GM12801 (cell line): Measurements from ENCODE around the gene C20orf144.

ENCODE experiments used
- TF ChIP-seq, protein P1 (sequence below): IDR thresholded peaks from one replicate; pipeline ENCODE4 v1.5.1; 2011; ENCODE audit warnings: control low read depth; ENCODE audit not compliant: insufficient read length; ENCODE audit errors: extremely low read depth

C20orf144 gene

GRCh38 chr20:33709398-33709797, 47.3 kb downstream of the C20orf144 start:
- TF ChIP-seq, protein P1, sequence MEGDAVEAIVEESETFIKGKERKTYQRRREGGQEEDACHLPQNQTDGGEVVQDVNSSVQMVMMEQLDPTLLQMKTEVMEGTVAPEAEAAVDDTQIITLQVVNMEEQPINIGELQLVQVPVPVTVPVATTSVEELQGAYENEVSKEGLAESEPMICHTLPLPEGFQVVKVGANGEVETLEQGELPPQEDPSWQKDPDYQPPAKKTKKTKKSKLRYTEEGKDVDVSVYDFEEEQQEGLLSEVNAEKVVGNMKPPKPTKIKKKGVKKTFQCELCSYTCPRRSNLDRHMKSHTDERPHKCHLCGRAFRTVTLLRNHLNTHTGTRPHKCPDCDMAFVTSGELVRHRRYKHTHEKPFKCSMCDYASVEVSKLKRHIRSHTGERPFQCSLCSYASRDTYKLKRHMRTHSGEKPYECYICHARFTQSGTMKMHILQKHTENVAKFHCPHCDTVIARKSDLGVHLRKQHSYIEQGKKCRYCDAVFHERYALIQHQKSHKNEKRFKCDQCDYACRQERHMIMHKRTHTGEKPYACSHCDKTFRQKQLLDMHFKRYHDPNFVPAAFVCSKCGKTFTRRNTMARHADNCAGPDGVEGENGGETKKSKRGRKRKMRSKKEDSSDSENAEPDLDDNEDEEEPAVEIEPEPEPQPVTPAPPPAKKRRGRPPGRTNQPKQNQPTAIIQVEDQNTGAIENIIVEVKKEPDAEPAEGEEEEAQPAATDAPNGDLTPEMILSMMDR = no peak

- TF ChIP-seq, protein P1 = no peak
These were observed 47.9 kb downstream of the C20orf144 start for GRCh38 chr20:33709905-33710541.

DNA sequence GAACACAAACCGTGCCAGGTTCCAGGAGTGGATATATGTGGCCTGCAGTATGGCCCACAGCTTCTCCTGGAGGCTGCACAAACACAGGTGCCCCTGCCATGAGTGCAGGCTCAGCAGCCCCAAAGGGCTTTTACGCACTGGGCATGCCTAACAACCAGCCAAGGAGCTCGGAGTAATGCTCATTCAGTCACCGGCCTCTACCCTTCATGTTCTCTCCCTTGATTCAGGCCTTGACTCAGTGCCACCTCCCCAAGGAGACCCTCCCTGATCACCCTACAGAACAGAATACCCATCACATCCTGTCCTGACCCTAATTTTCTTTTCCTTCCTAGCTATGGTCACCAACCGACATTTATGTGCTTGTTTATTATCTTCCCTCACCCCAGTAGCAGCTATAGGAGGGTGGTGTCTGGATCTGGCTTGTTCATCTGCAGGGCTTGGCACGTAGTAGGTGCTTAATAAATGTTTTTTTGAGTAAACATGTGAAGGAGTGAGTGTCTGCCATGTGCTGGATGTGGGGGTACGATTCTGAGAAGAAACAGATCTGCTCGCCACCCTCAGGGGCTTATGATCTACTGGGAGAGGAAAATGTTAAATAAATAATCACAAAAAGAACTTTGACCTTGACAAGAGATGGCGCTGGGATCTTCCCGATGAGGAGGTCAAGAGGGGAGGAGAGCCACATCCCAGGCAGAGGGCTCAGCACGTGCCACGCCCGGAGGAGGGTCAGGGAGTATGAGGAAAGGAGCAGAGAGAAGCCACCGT, 48.7 kb downstream of the C20orf144 start:
- TF ChIP-seq, protein P1 = no peak

GRCh38 chr20:33711446-33711738, 49.3 kb downstream of the C20orf144 start:
- TF ChIP-seq, protein P1 = no peak
